Glutamatergic neuron (in vitro differentiated cells): Measurements from ENCODE around the gene PAK4. TPM values are rescaled to one million over a fixed set of nuclear protein-coding genes. Genes with fewer than 3 reads are reported as not detected.

Source experiments
- DNase-seq: peaks from one replicate; pipeline ENCODE4 v3.0.0; 2022
- H3K27ac Mint-ChIP-seq: one replicate; pipeline ENCODE4 v1.8.0; 2020; ENCODE audit warnings: mild to moderate bottlenecking, mixed read lengths, inconsistent platforms; ENCODE audit not compliant: unreplicated experiment
- H3K27me3 Mint-ChIP-seq: one replicate; pipeline ENCODE4 v1.8.0; 2020; ENCODE audit warnings: mild to moderate bottlenecking, moderate library complexity, mixed read lengths, inconsistent platforms; ENCODE audit not compliant: unreplicated experiment
- H3K36me3 Mint-ChIP-seq: one replicate; pipeline ENCODE4 v1.8.0; 2020; ENCODE audit warnings: mild to moderate bottlenecking, mixed read lengths, inconsistent platforms; ENCODE audit not compliant: unreplicated experiment
- H3K4me1 Mint-ChIP-seq: one replicate; pipeline ENCODE4 v1.8.0; 2020; ENCODE audit warnings: mild to moderate bottlenecking, low read depth, mixed read lengths, inconsistent platforms; ENCODE audit not compliant: unreplicated experiment
- H3K4me3 Mint-ChIP-seq: one replicate; pipeline ENCODE4 v1.8.0; 2020; ENCODE audit warnings: mild to moderate bottlenecking, mixed read lengths, inconsistent platforms; ENCODE audit not compliant: unreplicated experiment
- H3K9me3 Mint-ChIP-seq: one replicate; pipeline ENCODE4 v1.8.0; 2020; ENCODE audit warnings: mild to moderate bottlenecking, moderate library complexity, mixed read lengths, inconsistent platforms; ENCODE audit not compliant: unreplicated experiment
- total RNA-seq: library from RNA; stranded (reverse); fragmentation: NEBNext Ultra II Directional; extraction: Animal tissue kit (Norgen Biotek cat#: 25700); gene quantifications from one replicate; pipeline ENCODE4 v1.2.1, GENCODE V29; 2021; ENCODE audit not compliant: unreplicated experiment
- TF ChIP-seq, protein P1 (sequence below): fragments of 200-600 bp; sonication (generic); IDR thresholded peaks from one replicate; pipeline ENCODE4 v1.5.0; 2021; ENCODE audit not compliant: partially characterized antibody, unreplicated experiment

Gene PAK4
- total RNA-seq, 1 donor from 2014 or later, result 52.5 TPM

DNA sequence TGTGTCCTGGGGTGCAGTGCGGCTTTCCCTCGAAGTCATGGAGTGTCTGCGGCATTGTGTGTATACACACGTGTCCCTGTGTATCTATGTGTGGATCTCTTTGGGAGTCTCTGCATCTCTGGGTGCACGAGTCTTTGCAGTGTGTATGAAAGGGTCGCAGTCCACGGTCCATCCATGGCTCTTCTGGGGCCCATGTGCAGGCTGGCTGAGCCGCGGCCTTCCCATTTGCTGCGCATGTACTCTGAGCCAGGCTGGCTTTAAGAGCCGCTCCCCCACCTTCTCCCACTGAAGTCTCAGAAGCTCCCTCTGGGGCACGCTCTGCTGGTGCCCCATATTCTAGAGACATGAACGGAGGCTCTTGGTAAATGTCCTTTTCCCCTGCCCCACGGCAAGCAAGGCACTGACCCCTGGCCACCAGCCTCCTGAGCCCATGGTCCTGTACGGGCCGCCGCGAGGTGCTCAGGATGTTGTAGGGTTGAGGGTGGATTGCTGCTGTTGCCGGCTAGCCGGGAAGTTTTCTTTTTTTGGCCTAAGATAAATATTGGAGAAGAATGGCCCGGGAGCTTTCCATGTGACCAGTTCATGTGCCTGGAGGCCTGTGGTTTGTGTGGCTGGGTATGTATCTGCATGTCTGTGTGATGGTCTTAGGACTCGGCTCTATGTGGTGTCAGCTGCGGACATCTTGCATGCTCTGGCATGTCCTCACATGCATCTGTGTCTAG is 31.9 kb downstream of the PAK4 start:
- TF ChIP-seq, protein P1, sequence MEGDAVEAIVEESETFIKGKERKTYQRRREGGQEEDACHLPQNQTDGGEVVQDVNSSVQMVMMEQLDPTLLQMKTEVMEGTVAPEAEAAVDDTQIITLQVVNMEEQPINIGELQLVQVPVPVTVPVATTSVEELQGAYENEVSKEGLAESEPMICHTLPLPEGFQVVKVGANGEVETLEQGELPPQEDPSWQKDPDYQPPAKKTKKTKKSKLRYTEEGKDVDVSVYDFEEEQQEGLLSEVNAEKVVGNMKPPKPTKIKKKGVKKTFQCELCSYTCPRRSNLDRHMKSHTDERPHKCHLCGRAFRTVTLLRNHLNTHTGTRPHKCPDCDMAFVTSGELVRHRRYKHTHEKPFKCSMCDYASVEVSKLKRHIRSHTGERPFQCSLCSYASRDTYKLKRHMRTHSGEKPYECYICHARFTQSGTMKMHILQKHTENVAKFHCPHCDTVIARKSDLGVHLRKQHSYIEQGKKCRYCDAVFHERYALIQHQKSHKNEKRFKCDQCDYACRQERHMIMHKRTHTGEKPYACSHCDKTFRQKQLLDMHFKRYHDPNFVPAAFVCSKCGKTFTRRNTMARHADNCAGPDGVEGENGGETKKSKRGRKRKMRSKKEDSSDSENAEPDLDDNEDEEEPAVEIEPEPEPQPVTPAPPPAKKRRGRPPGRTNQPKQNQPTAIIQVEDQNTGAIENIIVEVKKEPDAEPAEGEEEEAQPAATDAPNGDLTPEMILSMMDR, result no peak
- peak overlapping the region; percentile 72 for H3K27ac Mint-ChIP-seq
- H3K4me3 Mint-ChIP-seq, result peak overlapping the region; percentile 20
- peaks cover 5% of the 10 kb centered on the region for H3K9me3 Mint-ChIP-seq
- no peak for DNase-seq
- peaks cover 29% of the 10 kb centered on the region for H3K4me1 Mint-ChIP-seq
- peaks cover 5% of the 10 kb centered on the region for H3K36me3 Mint-ChIP-seq
- peaks cover 2% of the 10 kb centered on the region for H3K27me3 Mint-ChIP-seq

GRCh38 chr19:39157997-39158389 is 32.4 kb downstream of the PAK4 start:
- TF ChIP-seq, protein P1, result no peak
- Mint-ChIP-seq H3K36me3 (peaks cover 5% of the 10 kb centered on the region), H3K27ac (peak overlapping the region; percentile 72), H3K9me3 (peaks cover 5% of the 10 kb centered on the region), H3K4me3 (peak overlapping the region; percentile 20), H3K4me1 (peaks cover 35% of the 10 kb centered on the region), H3K27me3 (peaks cover 4% of the 10 kb centered on the region)
- no peak for DNase-seq

GRCh38 chr19:39158646-39159260 is 33.2 kb downstream of the PAK4 start:
- peaks cover 4% of the 10 kb centered on the region for H3K27me3 Mint-ChIP-seq

GRCh38 chr19:39160523-39160861 is 34.9 kb downstream of the PAK4 start:
- DNase-seq, result no peak
- no peak overlapping the region for H3K27ac Mint-ChIP-seq
- peaks cover 4% of the 10 kb centered on the region for H3K27me3 Mint-ChIP-seq
- H3K4me1 Mint-ChIP-seq, result peaks cover 36% of the 10 kb centered on the region
- H3K36me3 Mint-ChIP-seq, result no peaks in the 10 kb centered on the region
- H3K9me3 Mint-ChIP-seq, result peaks cover 4% of the 10 kb centered on the region
- no peak overlapping the region for H3K4me3 Mint-ChIP-seq
- TF ChIP-seq, protein P1, result no peak

More at GRCh38 chr19:39158646-39159260, 33.2 kb downstream of the PAK4 start:
- TF ChIP-seq, protein P1, result no peak
- no peak overlapping the region for H3K4me3 Mint-ChIP-seq
- DNase-seq, result no peak
- H3K36me3 Mint-ChIP-seq, result peaks cover 5% of the 10 kb centered on the region
- H3K27ac Mint-ChIP-seq, result no peak overlapping the region
- peaks cover 38% of the 10 kb centered on the region for H3K4me1 Mint-ChIP-seq
- peaks cover 5% of the 10 kb centered on the region for H3K9me3 Mint-ChIP-seq
